ENCODE data around the gene NAA38.
"Not testable (repeated sequence)": the region's sequence is repeated elsewhere in the genome, so short reads cannot be mapped to it uniquely, and the experiment has no call there.

Gene NAA38

DNA sequence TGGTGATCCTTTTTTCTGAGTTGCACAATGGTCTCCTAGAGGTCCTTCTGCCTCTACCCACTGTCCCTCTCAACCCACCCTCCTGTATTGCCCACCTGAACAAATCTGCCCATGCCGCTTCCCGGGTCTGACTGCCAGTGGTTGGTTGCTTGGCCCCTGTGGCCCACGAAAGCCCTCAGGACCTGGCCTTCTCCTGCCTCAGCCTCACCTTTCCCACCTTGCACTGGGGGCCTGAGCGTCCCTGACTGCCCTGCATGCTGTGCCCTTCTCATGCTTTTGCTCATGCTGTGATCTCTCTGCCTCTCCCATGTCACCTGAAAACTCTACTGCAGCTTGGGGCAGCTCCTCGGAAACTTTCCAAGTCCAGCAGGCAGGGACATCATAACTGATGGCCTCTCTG is 37.1 kb downstream of the NAA38 start:
- DNase-seq, result no peak

DNA sequence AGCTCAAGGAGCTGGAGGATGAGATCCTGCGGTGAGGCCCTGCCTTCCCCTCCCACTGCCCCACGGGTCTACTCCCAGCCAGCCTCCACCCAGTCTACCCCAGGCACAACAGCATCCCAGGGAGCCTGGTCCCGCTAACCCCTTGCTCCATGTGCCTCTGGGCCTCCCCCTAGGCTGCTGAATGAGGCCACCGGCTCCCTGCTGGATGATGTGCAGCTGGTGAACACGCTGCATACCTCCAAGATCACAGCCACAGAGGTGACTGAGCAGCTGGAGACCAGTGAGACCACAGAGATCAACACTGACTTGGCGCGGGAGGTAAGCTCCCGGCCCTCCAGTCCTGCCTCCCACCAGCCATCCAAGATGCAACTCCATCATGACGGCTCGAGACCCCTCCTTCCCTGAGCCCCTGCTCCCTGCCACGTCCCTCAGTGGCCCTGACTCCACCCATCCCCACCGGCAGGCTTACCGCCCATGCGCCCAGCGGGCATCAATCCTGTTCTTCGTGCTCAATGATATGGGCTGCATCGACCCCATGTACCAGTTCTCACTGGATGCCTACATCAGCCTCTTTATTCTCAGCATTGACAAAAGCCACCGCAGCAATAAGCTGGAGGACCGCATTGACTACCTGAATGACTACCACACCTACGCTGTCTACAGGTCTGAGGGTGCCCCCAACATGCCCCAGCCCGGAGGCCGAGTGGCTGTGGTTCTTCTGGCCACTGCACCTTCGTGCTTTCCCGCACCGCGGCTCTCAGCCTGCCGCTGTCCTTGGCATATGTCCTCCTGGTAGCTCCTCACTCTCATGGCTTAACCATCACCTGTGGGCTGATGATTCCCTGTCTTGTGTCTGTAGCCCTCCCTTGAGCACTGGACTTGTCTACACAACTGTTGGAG is 38.4 kb downstream of the NAA38 start:
- DNase-seq, result no peak

DNA sequence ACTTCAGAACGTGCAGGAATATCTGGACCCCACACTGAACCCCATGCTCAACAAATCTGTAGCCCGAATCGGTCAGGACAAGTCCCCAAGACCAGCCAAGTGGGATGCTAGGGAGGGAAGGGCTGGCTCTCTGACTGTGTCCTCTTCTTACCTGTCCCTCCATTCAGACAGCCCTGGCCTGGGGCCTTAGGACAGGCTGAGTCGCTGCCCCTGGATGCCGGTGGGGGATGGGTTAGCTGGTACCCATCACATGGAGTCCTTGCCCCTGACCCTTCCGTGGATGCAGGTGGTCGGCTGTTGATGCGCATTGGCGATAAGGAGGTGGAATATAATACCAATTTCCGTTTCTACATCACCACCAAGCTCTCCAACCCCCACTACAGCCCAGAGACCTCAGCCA is 39.3 kb downstream of the NAA38 start:
- DNase-seq, result no peak

DNA sequence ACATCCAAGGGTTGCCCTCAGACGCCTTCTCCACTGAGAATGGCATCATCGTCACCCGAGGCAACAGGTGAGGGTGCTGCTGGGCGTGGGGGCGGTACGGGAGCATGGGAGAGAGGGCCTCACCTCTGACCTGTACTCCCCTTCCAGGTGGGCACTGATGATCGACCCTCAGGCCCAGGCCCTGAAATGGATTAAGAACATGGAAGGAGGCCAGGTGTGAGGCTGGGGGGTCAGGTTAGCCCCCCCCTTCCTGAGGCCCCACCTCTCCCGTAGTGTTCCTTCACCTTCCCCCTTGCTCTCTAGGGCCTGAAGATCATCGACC is 39.8 kb downstream of the NAA38 start:
- DNase-seq, result no peak

GRCh38 chr17:7816926-7817642 is 40.3 kb downstream of the NAA38 start:
- no peak for DNase-seq

DNA sequence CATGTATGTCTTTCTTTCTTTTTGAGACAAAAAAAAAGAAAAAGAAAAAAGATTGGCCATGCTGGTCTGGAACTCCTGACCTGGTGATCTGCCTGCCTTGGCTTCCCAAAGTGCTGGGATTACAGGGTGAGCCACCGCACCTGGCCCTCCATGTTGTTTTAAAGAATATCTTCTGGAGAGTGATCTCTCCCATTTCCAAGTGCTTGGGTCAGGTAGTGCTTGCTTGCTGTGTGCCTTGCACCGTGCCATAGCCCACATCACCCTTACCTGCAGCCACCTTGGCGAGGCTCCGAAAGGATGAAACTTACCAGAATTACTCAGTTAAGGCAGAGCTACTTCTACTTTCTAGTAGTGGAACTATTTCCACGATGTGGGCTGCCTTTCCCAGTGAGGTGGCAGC is 42.4 kb downstream of the NAA38 start:
- no peak for DNase-seq

DNA sequence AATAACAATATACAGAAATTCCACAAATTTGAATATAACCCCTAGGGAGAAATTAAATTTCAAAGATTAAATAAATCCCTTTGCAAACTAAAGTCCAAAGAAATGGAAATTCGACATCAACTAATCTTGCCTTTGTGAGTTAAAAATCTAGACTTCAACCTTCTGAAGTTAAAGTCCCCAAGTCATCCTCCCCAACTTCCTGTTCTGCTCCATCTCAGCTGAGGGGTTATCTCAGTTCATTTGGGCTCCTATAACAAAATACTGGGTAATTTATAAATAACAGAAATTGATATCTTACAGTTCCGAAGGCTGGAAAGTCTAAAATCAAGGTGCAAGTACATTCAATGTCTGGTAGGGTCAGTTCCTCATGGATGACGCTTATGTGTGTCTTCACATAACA is 46.1 kb downstream of the NAA38 start:
- DNase-seq, result no peak

GRCh38 chr17:7809791-7810343 is 47.5 kb downstream of the NAA38 start:
- DNase-seq, result not testable (repeated sequence)

DNA sequence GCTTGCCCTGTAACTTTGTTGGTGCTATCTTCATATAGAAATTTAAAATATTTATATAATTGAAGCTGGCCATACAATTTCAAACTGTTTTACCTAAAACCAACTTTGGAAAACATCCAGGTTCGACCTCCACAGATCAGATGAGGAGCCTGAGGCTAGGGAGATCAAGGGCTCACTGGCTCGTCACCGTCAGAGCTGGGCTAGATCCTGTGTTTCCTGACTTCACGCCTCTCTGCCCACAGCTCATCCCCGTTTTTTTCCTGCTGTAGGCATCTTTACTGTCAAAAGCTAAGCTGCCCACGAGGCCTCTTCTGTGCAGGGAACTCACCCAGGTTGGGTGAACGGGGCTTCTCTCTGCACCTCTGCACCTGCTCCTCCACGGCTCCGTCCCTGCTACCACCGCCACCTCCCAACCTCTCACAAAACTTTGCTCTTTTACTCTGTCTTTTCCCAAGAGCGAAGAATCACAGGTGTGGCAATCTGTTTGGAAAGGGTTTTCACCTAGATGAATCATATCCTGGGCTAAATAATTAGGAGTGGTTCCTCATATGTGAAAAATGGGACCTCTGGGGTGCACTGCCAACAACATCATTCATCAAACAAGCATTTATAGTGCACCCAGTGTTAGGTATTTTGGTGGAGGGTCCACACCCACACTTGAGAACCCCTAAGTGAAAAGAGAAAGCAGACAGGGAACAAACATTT is 48.1 kb downstream of the NAA38 start:
- no peak for DNase-seq

DNA sequence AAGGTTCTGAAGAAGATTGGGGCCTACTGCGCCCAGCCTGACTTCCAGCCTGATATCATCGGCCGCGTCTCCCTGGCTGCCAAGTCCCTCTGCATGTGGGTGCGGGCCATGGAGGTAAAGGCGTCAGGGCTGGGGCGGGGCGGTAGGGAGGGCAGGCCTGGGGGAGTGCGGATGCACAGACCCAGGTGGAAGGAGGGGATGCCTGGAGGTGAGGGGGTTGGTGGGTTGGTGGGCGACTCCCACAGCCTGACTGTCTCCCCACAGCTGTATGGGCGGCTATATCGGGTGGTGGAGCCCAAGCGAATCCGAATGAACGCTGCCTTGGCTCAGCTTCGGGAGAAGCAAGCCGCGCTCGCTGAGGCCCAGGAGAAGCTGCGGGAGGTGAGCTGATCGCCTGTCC is 50.2 kb downstream of the NAA38 start:
- DNase-seq, result no peak
